Progenitor cell of endocrine pancreas (in vitro differentiated cells): ENCODE data around the gene SERPING1. TPM values are rescaled to one million over a fixed set of nuclear protein-coding genes. Genes with fewer than 3 reads are reported as not detected.

Experiments
- DNase-seq: peaks from one replicate; pipeline ENCODE4 v3.0.0; 2021; ENCODE audit warnings: low spot score; ENCODE audit not compliant: unreplicated experiment
- H3K27ac Mint-ChIP-seq: 2 replicates; pipeline ENCODE4 v1.8.0; 2021; ENCODE audit warnings: mild to moderate bottlenecking, moderate library complexity, mixed read lengths
- H3K27me3 Mint-ChIP-seq: 2 replicates; pipeline ENCODE4 v1.8.0; 2021; ENCODE audit warnings: mixed read lengths
- H3K36me3 Mint-ChIP-seq: 2 replicates; pipeline ENCODE4 v1.8.0; 2022; ENCODE audit warnings: mixed read lengths; ENCODE audit not compliant: insufficient read depth
- H3K4me1 Mint-ChIP-seq: 2 replicates; pipeline ENCODE4 v1.8.0; 2021; ENCODE audit warnings: low read depth, mixed read lengths
- H3K4me3 Mint-ChIP-seq: 2 replicates; pipeline ENCODE4 v1.8.0; 2021; ENCODE audit warnings: low read depth, mild to moderate bottlenecking, moderate library complexity, mixed read lengths
- H3K9me3 Mint-ChIP-seq: 2 replicates; pipeline ENCODE4 v1.8.0; 2021; ENCODE audit warnings: low read depth, mixed read lengths
- total RNA-seq: library from RNA; stranded (reverse); gene quantifications from 2 replicates; pipeline ENCODE4 v1.2.1, GENCODE V29; 2021
- TF ChIP-seq, protein P1 (sequence below): fragments of 200-600 bp; sonication (generic); IDR thresholded peaks from one replicate; pipeline ENCODE4 v1.5.0; 2021; ENCODE audit warnings: antibody characterized with exemption, mild to moderate bottlenecking; ENCODE audit not compliant: unreplicated experiment

The SERPING1 gene
- total RNA-seq, 1 donor from 2014 or later: 190 TPM

- Mint-ChIP-seq H3K9me3 (no peaks in the 10 kb centered on the region), H3K36me3 (peaks cover 1% of the 10 kb centered on the region), H3K4me3 (no peak overlapping the region), H3K27me3 (peaks cover 3% of the 10 kb centered on the region), H3K4me1 (peaks cover 41% of the 10 kb centered on the region), H3K27ac (no peak overlapping the region)
- DNase-seq: no peak
- TF ChIP-seq, protein P1, sequence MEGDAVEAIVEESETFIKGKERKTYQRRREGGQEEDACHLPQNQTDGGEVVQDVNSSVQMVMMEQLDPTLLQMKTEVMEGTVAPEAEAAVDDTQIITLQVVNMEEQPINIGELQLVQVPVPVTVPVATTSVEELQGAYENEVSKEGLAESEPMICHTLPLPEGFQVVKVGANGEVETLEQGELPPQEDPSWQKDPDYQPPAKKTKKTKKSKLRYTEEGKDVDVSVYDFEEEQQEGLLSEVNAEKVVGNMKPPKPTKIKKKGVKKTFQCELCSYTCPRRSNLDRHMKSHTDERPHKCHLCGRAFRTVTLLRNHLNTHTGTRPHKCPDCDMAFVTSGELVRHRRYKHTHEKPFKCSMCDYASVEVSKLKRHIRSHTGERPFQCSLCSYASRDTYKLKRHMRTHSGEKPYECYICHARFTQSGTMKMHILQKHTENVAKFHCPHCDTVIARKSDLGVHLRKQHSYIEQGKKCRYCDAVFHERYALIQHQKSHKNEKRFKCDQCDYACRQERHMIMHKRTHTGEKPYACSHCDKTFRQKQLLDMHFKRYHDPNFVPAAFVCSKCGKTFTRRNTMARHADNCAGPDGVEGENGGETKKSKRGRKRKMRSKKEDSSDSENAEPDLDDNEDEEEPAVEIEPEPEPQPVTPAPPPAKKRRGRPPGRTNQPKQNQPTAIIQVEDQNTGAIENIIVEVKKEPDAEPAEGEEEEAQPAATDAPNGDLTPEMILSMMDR: no peak
Observed at GRCh38 chr11:57652662-57653061, 55.2 kb downstream of the SERPING1 start.

DNA sequence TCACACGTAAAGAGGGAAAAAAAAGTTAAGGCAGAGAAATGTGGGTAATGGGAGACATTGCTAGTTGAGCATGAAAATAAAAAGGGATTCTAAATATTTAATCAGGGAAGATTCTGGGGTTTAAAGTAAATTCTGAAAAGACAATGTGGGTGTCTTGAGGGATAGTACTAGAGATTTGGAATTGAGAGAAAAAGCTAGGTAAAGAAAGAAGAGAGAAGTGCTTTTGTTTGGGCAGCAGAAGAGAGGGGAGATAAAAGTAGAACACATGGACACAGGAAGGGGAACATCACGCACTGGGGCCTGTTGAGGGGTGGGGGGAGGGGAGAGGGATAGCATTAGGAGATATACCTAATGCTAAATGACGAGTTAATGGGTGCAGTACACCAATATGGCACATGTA, 55.7 kb downstream of the SERPING1 start:
- Mint-ChIP-seq H3K36me3 (peaks cover 2% of the 10 kb centered on the region), H3K27ac (no peak overlapping the region), H3K4me1 (peaks cover 39% of the 10 kb centered on the region), H3K4me3 (no peak overlapping the region), H3K9me3 (no peaks in the 10 kb centered on the region), H3K27me3 (peaks cover 3% of the 10 kb centered on the region)
- TF ChIP-seq, protein P1: no peak
- DNase-seq: no peak

DNA sequence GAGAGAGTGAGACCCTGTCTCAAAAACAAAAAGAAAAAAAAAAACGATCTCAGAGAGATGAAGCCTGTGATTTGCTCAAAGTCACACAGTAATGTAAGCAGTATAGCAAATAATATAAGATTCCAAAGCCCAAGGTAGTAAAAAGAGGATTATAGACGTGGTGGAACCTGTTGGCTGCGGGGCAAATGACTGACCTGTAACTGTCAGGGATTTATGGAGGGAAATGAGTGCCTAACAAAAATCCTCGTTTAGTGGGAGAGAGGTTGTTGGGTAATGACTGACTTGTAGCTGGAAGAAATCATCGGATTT, 59.4 kb downstream of the SERPING1 start:
- TF ChIP-seq, protein P1: no peak

DNA sequence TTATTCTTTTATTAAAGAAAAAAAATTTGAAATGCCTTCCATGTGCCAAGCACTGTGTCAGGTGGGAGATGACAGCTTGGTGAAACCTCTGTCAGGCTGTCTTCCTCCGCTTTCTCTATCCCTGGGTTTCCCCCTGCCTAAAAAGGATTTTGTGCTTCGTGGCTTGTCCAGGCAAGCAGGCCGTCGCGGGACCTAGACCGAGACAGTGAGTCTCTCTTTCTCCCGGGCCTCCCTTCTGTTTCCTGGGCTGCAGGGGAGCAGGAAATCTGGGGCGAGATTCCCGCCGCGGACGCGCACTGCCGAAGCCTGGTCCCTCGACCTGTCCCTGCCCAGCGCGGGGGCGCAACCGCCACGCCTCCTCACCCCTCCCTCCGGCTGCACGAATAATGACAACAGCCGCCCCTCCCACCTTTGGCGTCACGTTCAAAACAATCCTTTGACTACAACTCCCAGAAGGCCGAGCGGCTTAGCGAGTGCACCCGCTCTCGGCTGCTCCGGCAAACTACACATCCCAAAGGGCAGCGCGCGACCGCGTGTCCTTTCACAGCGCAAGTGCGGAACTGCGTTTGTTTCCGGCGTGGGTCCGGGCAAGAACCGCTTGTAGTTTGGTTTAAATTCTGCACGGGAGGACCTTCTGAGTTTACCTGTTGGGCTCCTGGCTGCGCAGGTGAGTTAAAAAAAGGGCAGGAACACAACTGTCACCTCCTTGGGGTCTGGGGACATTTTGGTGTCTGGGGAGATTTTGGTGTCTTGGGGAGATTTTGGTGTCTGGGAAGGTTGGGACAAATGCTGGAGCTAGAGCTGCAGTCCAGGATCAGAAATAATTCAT, 59.9 kb downstream of the SERPING1 start, which contains the start of gene CLP1:
Gene CLP1, plus strand, starts transcription at position 569 of the 829 bp plus-strand sequence. CDS start 1,715 bp downstream, outside the sequence.
- Mint-ChIP-seq H3K4me1 (peaks cover 17% of the 10 kb centered on the region), H3K4me3 (peak within 1 kb of the TSS; percentile 99), H3K9me3 (no peaks in the 10 kb centered on the region), H3K27me3 (peaks cover 3% of the 10 kb centered on the region), H3K27ac (peak within 1 kb of the TSS; percentile 95), H3K36me3 (peaks cover 10% of the 10 kb centered on the region)
- TF ChIP-seq, protein P1: no peak
- DNase-seq: peak; percentile 96

More for the DNA sequence above, 59.4 kb downstream of the SERPING1 start:
- Mint-ChIP-seq H3K4me1 (peaks cover 17% of the 10 kb centered on the region), H3K9me3 (no peaks in the 10 kb centered on the region), H3K4me3 (peak overlapping the region; percentile 99), H3K27me3 (peaks cover 3% of the 10 kb centered on the region), H3K27ac (peak overlapping the region; percentile 92), H3K36me3 (peaks cover 7% of the 10 kb centered on the region)
- DNase-seq: no peak

- peaks cover 3% of the 10 kb centered on the region for H3K27me3 Mint-ChIP-seq
- H3K27ac Mint-ChIP-seq: peak overlapping the region; percentile 95
- peak overlapping the region; percentile 99 for H3K4me3 Mint-ChIP-seq
- H3K9me3 Mint-ChIP-seq: no peaks in the 10 kb centered on the region
- peaks cover 15% of the 10 kb centered on the region for H3K4me1 Mint-ChIP-seq
- peaks cover 12% of the 10 kb centered on the region for H3K36me3 Mint-ChIP-seq
- no peak for DNase-seq
- TF ChIP-seq, protein P1: no peak
Observed at GRCh38 chr11:57658023-57658361, 60.5 kb downstream of the SERPING1 start.
